Psoas muscle (tissue), 8 donors: ENCODE measurements around the gene RTN1. TPM values are rescaled to one million over a fixed set of nuclear protein-coding genes. Genes with fewer than 3 reads are reported as not detected.

ENCODE experiments used
- ATAC-seq, 4 donors: fragments of 200-7000 bp; cut with Tn5 transposase; one replicate each; pipeline ENCODE4 v1.9.1; 2020; ENCODE audit warnings: moderate library complexity in 3 of 4, mild to moderate bottlenecking in 2 of 4
- DNase-seq, 2 donors: peaks; one replicate each; pipeline ENCODE4 v3.0.0-alpha.2; 2020
- H3K27ac ChIP-seq: fragments of 200-600 bp; one replicate; pipeline ENCODE4 v1.8.0; 2022
- H3K27me3 ChIP-seq, 3 donors: fragments of 200-600 bp in 1 of 3; one replicate each; pipeline versions ENCODE4 v1.6.1 to v1.8.0; 2013 to 2022; ENCODE audit warnings: low read length in 2 of 3, mild to moderate bottlenecking in 2 of 3, moderate library complexity in 1 of 3; ENCODE audit not compliant: insufficient read depth in 3 of 3
- H3K36me3 ChIP-seq, 2 donors: fragments of 200-600 bp in 1 of 2; one replicate each; pipeline versions ENCODE4 v1.6.1 to v1.8.0; 2013 to 2022; ENCODE audit warnings: low read depth in 1 of 2, mild to moderate bottlenecking in 1 of 2, moderate library complexity in 1 of 2; ENCODE audit not compliant: insufficient read depth in 1 of 2
- H3K4me1 ChIP-seq: fragments of 200-600 bp; one replicate; pipeline ENCODE4 v1.8.0; 2022
- H3K4me3 ChIP-seq: fragments of 200-600 bp; one replicate; pipeline ENCODE4 v1.8.0; 2022; ENCODE audit warnings: mild to moderate bottlenecking
- H3K9me3 ChIP-seq: fragments of 200-600 bp; one replicate; pipeline ENCODE4 v1.8.0; 2022
- CTCF ChIP-seq: fragments of 200-600 bp; IDR thresholded peaks from one replicate; pipeline ENCODE4 v1.8.0; 2022; ENCODE audit warnings: antibody characterized with exemption
- WGBS, 3 donors: extraction: QIAGEN DNeasy Blood & Tissue Kit; methylation state at CpG; one replicate each; pipeline versions ENCODE4 v1.1.6 to v1.1.7; 2013; 5-methylcytosine and 5-hydroxymethylcytosine counted together
- intact Hi-C, 2 donors: fragments of 100-400 bp; cut with DNase I; formaldehyde crosslinking; loops; one replicate each; pipeline versions ENCODE4 v1.11.0 to v1.14.2; 2022
- polyA plus RNA-seq, 3 donors: library from polyadenylated mRNA; stranded (reverse); fragments of 200-250 nt; gene quantifications; one replicate each; pipeline ENCODE4 v1.2.3, GENCODE V29; 2013
- total RNA-seq, 4 donors: library from RNA; stranded (reverse); fragmentation: NEBNext Ultra II Directional in 2 of 4; extraction: Animal tissue kit (Norgen Biotek cat#: 25700) in 2 of 4; gene quantifications; one replicate each; pipeline versions ENCODE4 v1.2.1 to v1.2.4, GENCODE V29; 2021 to 2023
- donor health status: healthy with polysubstance abuse.
- donor health status: DM: no; HTN: no; CAD: no; lungs with moderate emphysema.
- donor health status: Bipolar disorder and iron deficiency.
- donor health status: healthy.
- donor health status: DM: yes; HTN: yes; CAD: no.
- donor health status: DM: no; HTN: no; CAD: no.
- donor health status: DM: no; HTN: no; CAD: no.
- donor health status: DM: yes; HTN: yes; CAD: no.

RTN1 gene
- total and polyA plus RNA-seq, 7 donors = 0.17 to 1.7 (median 0.74) TPM

GRCh38 chr14:59629444-59630287 is 240.9 kb downstream of the RTN1 start:
- intact Hi-C loops = no loop called here
- Histone ChIP-seq H3K36me3 (no peaks in the 10 kb centered on the region), H3K4me3 (no peak overlapping the region), H3K9me3 (no peaks in the 10 kb centered on the region), H3K4me1 (no peaks in the 10 kb centered on the region), H3K27me3 (peaks cover 5 to 26% (median 12%) of the 10 kb centered on the region in 3 donors), H3K27ac (no peak overlapping the region)
- DNase-seq (no peak), ATAC-seq (no peak)
- WGBS, 3 donors = 48 to 56% (median 55%) methylated on average over 11 of the region's 11 CpGs
- no peak for TF ChIP-seq CTCF

GRCh38 chr14:59627011-59627520 is 243.5 kb downstream of the RTN1 start:
- WGBS, 3 donors = 65 to 71% (median 69%) methylated on average over 2 of the region's 2 CpGs
- DNase-seq = no peak
- no peak for TF ChIP-seq CTCF
- H3K9me3 ChIP-seq = no peaks in the 10 kb centered on the region
- no peaks in the 10 kb centered on the region for H3K4me1 ChIP-seq
- H3K36me3 ChIP-seq = no peaks in the 10 kb centered on the region
- intact Hi-C loops = no loop called here
- H3K4me3 ChIP-seq = no peak overlapping the region
- no peak for ATAC-seq
- H3K27me3 ChIP-seq = peaks cover 5 to 20% (median 10%) of the 10 kb centered on the region in 3 donors
- H3K27ac ChIP-seq = no peak overlapping the region

GRCh38 chr14:59622631-59623030 is 247.9 kb downstream of the RTN1 start:
- Histone ChIP-seq H3K9me3 (no peaks in the 10 kb centered on the region), H3K36me3 (no peaks in the 10 kb centered on the region), H3K27me3 (peaks cover 0 to 7% (median 0%) of the 10 kb centered on the region in 3 donors), H3K27ac (no peak overlapping the region), H3K4me3 (no peak overlapping the region), H3K4me1 (no peaks in the 10 kb centered on the region)
- TF ChIP-seq CTCF = no peak
- intact Hi-C loops = no loop called here
- WGBS, 3 donors = 57 to 69% (median 63%) methylated on average over 2 of the region's 2 CpGs
- no peak for ATAC-seq
- DNase-seq = no peak

GRCh38 chr14:59619061-59619460 is 251.5 kb downstream of the RTN1 start:
- Histone ChIP-seq H3K4me1 (no peaks in the 10 kb centered on the region), H3K9me3 (no peaks in the 10 kb centered on the region), H3K27me3 (peaks cover 0 to under 1% (median 0%) of the 10 kb centered on the region in 3 donors), H3K36me3 (no peaks in the 10 kb centered on the region), H3K4me3 (no peak overlapping the region), H3K27ac (no peak overlapping the region)
- ATAC-seq = no peak
- no peak for DNase-seq
- intact Hi-C loops = no loop called here
- no peak for TF ChIP-seq CTCF
- WGBS, 3 donors = 46 to 51% (median 49%) methylated on average over 2 of the region's 2 CpGs
